Measurements from ENCODE around the gene GAB1.

GRCh38 chr4:143384381-143384994 is 47.8 kb downstream of the GAB1 start:
- TF ChIP-seq ZNF354B (CRISPR knock-in tag; IDR thresholded peaks at IDR 0.05), result no peak
- no peak for TF ChIP-seq ZNF530 (CRISPR knock-in tag; IDR thresholded peaks at IDR 0.05; ENCODE audit: low read depth)
- TF ChIP-seq EP300 (IDR thresholded peaks at IDR 0.05; ENCODE audit: low read depth in 2 of 2, low read length in 2 of 2), result no peak
- no peak for TF ChIP-seq EP300 (CRISPR knock-in tag; IDR thresholded peaks at IDR 0.05; ENCODE audit: borderline replicate concordance)
- no peak for TF ChIP-seq SUZ12 (IDR thresholded peaks at IDR 0.05; ENCODE audit: low read depth, low read length)
- TF ChIP-seq SATB2 (CRISPR knock-in tag; IDR thresholded peaks at IDR 0.05), result no peak
